A549 (cell line): ENCODE measurements around the gene PRAMEF1. TPM values are rescaled to one million over a fixed set of nuclear protein-coding genes. Genes with fewer than 3 reads are reported as not detected.

Experiments used
- ATAC-seq, 2 experiments: fragments of 200-7000 bp in 1 of 2; fragments of >200 bp in 1 of 2; cut with Nextera tagmentation in 1 of 2; cut with Tn5 transposase in 1 of 2; 3 replicates each; pipeline versions ENCODE4 v1.8.0 to v1.9.1; 2018 to 2020; ENCODE audit warnings: mild to moderate bottlenecking in 1 of 2, moderate library complexity in 1 of 2
- CTCF ChIA-PET: fragments of 300-600 bp; sonication (Branson Sonifier 250); formaldehyde crosslinking; extraction: SDS; loops from one replicate; lab custom pipeline; 2021; ENCODE audit warnings: antibody characterized with exemption, inconsistent platforms; lab: Yijun Ruan, JAX
- POLR2A ChIA-PET: fragments of 350-600 bp; formaldehyde crosslinking; extraction: SDS; loops from one replicate; lab custom pipeline; 2021; ENCODE audit warnings: antibody characterized with exemption, inconsistent platforms; lab: Yijun Ruan, JAX
- DNase-seq, 2 experiments: peaks; one replicate each; pipeline versions ENCODE4 v3.0.0 to v3.0.0-alpha.2; 2011 to 2016; ENCODE audit warnings: low read depth in 1 of 2, low spot score in 1 of 2
- FAIRE-seq: peaks from 2 replicates; lab custom pipeline; 2011; peaks lifted over from hg19 to GRCh38; lab: Jason Lieb, UNC
- H3K27ac ChIP-seq, 2 experiments: fragments of >200 bp; sonication (Bioruptor Twin); formaldehyde crosslinking; 3 replicates each; pipeline ENCODE4 v1.5.1; 2016 to 2017
- H3K4me1 ChIP-seq: fragments of >200 bp; sonication (Bioruptor Twin); formaldehyde crosslinking; 3 replicates; pipeline ENCODE4 v1.6.1; 2016
- H3K4me2 ChIP-seq: fragments of >200 bp; sonication (Bioruptor Twin); formaldehyde crosslinking; 3 replicates; pipeline ENCODE4 v1.6.1; 2016
- H3K4me3 ChIP-seq: fragments of >200 bp; sonication (Bioruptor Twin); formaldehyde crosslinking; 3 replicates; pipeline ENCODE4 v1.5.1; 2016
- H3K9me3 ChIP-seq: fragments of >200 bp; sonication (Bioruptor Twin); formaldehyde crosslinking; 3 replicates; pipeline ENCODE4 v1.6.1; 2016
- ATOH8 ChIP-seq: fragments of 250-450 bp; sonication (Bioruptor Pico); IDR thresholded peaks from 2 replicates; pipeline ENCODE4 v1.5.0; 2020; ENCODE audit warnings: low read depth, mild to moderate bottlenecking, moderate library complexity
- BHLHE40 ChIP-seq: IDR thresholded peaks from 2 replicates; pipeline ENCODE4 v1.6.1; 2012; ENCODE audit warnings: low read depth, low read length, inconsistent platforms
- CBX2 ChIP-seq: fragments of 200-600 bp; sonication (generic); IDR thresholded peaks from 2 replicates; pipeline ENCODE4 v1.6.1; 2016; ENCODE audit warnings: low read depth, mild to moderate bottlenecking, borderline replicate concordance
- CEBPB ChIP-seq, 2 experiments: fragments of >200 bp in 1 of 2; sonication (Bioruptor Twin) in 1 of 2; formaldehyde crosslinking in 1 of 2; IDR thresholded peaks; 2 replicates each; pipeline ENCODE4 v1.6.1; 2012 to 2016
- CHD2 ChIP-seq: fragments of 150-350 bp; IDR thresholded peaks from 2 replicates; pipeline ENCODE4 v1.6.1; 2014; ENCODE audit warnings: low read length; ENCODE audit not compliant: partially characterized antibody
- ELK1 ChIP-seq: fragments of 150-350 bp; IDR thresholded peaks from 2 replicates; pipeline ENCODE4 v1.6.1; 2014; ENCODE audit warnings: low read depth, mild to moderate bottlenecking, low read length
- HEYL ChIP-seq: fragments of 250-450 bp; sonication (Bioruptor Pico); IDR thresholded peaks from 2 replicates; pipeline ENCODE4 v1.8.0; 2021; ENCODE audit warnings: mild to moderate bottlenecking, moderate library complexity
- HOXA7 ChIP-seq: fragments of 250-450 bp; sonication (Bioruptor Pico); IDR thresholded peaks from 2 replicates; pipeline ENCODE4 v1.5.0; 2020; ENCODE audit warnings: mild to moderate bottlenecking, moderate library complexity
- HOXB13 ChIP-seq: fragments of 250-450 bp; sonication (Bioruptor Pico); IDR thresholded peaks from 2 replicates; pipeline ENCODE4 v1.5.0; 2020; ENCODE audit warnings: low read depth, mild to moderate bottlenecking, moderate library complexity
- JUN ChIP-seq, 2 experiments: fragments of >200 bp; sonication (Bioruptor Twin); formaldehyde crosslinking; IDR thresholded peaks; 2 replicates in 1 of 2; 3 replicates in 1 of 2; pipeline ENCODE4 v1.6.1; 2016 to 2017
- KDM5A ChIP-seq: fragments of 200-600 bp; sonication (generic); IDR thresholded peaks from 2 replicates; pipeline ENCODE4 v1.6.1; 2016; ENCODE audit warnings: antibody characterized with exemption, mild to moderate bottlenecking
- MAZ ChIP-seq: fragments of 150-350 bp; IDR thresholded peaks from 2 replicates; pipeline ENCODE4 v1.6.1; 2014; ENCODE audit warnings: antibody characterized with exemption, low read depth, low read length, borderline replicate concordance
- NPAS2 ChIP-seq: fragments of 250-450 bp; sonication (Bioruptor Pico); IDR thresholded peaks from 2 replicates; pipeline ENCODE4 v1.8.0; 2022; ENCODE audit warnings: mild to moderate bottlenecking, moderate library complexity, borderline replicate concordance
- NR3C1 ChIP-seq: fragments of >200 bp; sonication (Bioruptor Twin); formaldehyde crosslinking; IDR thresholded peaks from 3 replicates; pipeline ENCODE4 v1.6.1; 2017
- PHF8 ChIP-seq: fragments of 200-600 bp; sonication (generic); IDR thresholded peaks from 2 replicates; pipeline ENCODE4 v1.6.1; 2016; ENCODE audit warnings: low read depth, mild to moderate bottlenecking, antibody characterized with exemption, moderate library complexity, borderline replicate concordance
- POLR2AphosphoS2 ChIP-seq: conservative IDR thresholded peaks from 2 replicates; pipeline ENCODE4 v1.6.1; 2012; ENCODE audit warnings: low read length, improper control_type of control experiment, inconsistent platforms
- REST ChIP-seq: fragments of 200-600 bp; sonication (generic); IDR thresholded peaks from 2 replicates; pipeline ENCODE4 v1.6.1; 2016; ENCODE audit warnings: antibody characterized with exemption, mild to moderate bottlenecking, moderate library complexity
- RFX5 ChIP-seq: fragments of 450-650 bp; IDR thresholded peaks from 2 replicates; pipeline ENCODE4 v1.7.1; 2014; ENCODE audit warnings: antibody characterized with exemption, mild to moderate bottlenecking, moderate library complexity
- SREBF2 ChIP-seq: fragments of 450-650 bp; IDR thresholded peaks from 2 replicates; pipeline ENCODE4 v1.6.1; 2014; ENCODE audit warnings: mild to moderate bottlenecking, moderate library complexity
- whole genome bisulfite sequencing: methylation state at CpG from one replicate; pipeline ENCODE4 v1.1.6; 2017; ENCODE audit errors: missing lambda C conversion rate; 5-methylcytosine and 5-hydroxymethylcytosine counted together
- polyA plus RNA-seq, 4 experiments: library from polyadenylated mRNA; depleted of rRNA in 3 of 4; stranded (reverse); fragments of >200 nt; fragmentation: RNase III in 1 of 4; extraction: RNeasy Plus Mini Kit Qiagen cat#74134 plus additional on column Dnase treatment in 1 of 4; gene quantifications; 2 replicates in 3 of 4; 3 replicates in 1 of 4; pipeline ENCODE4 v1.2.3, GENCODE V29; 2011 to 2017

PRAMEF1 gene
- polyA plus RNA-seq, 2 of the 4 experiments (the other 2 are of a cell fraction) = not detected

- CTCF ChIA-PET = interaction anchor here (0.9 to 1.8 kb wide), 3 partner anchors 10 to 503 kb away, joined by 4 to 6 read pairs (median 5); no protein-coding TSS in a partner anchor
- Histone ChIP-seq H3K27ac (no peak overlapping the region), H3K4me3 (no peak overlapping the region), H3K4me2 (no peak overlapping the region), H3K4me1 (no peaks in the 10 kb centered on the region), H3K9me3 (no peaks in the 10 kb centered on the region)
- WGBS = 22% methylated on average over 1 of the region's 5 CpGs
- DNase-seq (no peak), FAIRE-seq (no peak), ATAC-seq (no peak)
- TF ChIP-seq KDM5A = no peak
- no peak for TF ChIP-seq NPAS2 (CRISPR knock-in tag)
- TF ChIP-seq PHF8 = no peak
- TF ChIP-seq MAZ = no peak
- POLR2A ChIA-PET = no interaction called here
Observed at GRCh38 chr1:12774801-12775345, 16.3 kb upstream of the PRAMEF1 start.

- CTCF ChIA-PET = interaction anchor here (0.9 to 1.8 kb wide), 3 partner anchors 11 to 503 kb away, joined by 4 to 6 read pairs (median 5); no protein-coding TSS in a partner anchor
- FAIRE-seq = no peak
- no peaks in the 10 kb centered on the region for H3K9me3 ChIP-seq
- no peak for DNase-seq
- ATAC-seq = no peak
- no peak overlapping the region for H3K4me2 ChIP-seq
- TF ChIP-seq BHLHE40 (no peak), POLR2AphosphoS2 (no peak), REST (no peak), CHD2 (no peak)
- POLR2A ChIA-PET = no interaction called here
- H3K4me3 ChIP-seq = no peak overlapping the region
- no peak overlapping the region for H3K27ac ChIP-seq
- H3K4me1 ChIP-seq = no peaks in the 10 kb centered on the region
- WGBS = 41% methylated on average over 8 of the region's 8 CpGs
Observed at GRCh38 chr1:12775443-12775842, 15.8 kb upstream of the PRAMEF1 start.

GRCh38 chr1:12776801-12777557 is 14.2 kb upstream of the PRAMEF1 start:
- Histone ChIP-seq H3K4me1 (no peaks in the 10 kb centered on the region), H3K4me2 (no peak overlapping the region), H3K4me3 (no peak overlapping the region), H3K27ac (no peak overlapping the region), H3K9me3 (no peaks in the 10 kb centered on the region)
- FAIRE-seq (no peak), DNase-seq (no peak), ATAC-seq (no peak)
- ChIA-PET CTCF (interaction anchor here (0.6 to 1.8 kb wide), 3 partner anchors 117 to 500 kb away, joined by 3 to 5 read pairs (median 4); no protein-coding TSS in a partner anchor), POLR2A (no interaction called here)
- no peak for TF ChIP-seq SREBF2
- TF ChIP-seq REST = no peak
- TF ChIP-seq ELK1 = no peak
- no peak for TF ChIP-seq HOXB13 (CRISPR knock-in tag)
- TF ChIP-seq RFX5 = no peak
- TF ChIP-seq NR3C1 = no peak
- TF ChIP-seq ATOH8 (CRISPR knock-in tag) = no peak
- TF ChIP-seq HOXA7 (CRISPR knock-in tag) = no peak
- no peak for TF ChIP-seq HEYL (CRISPR knock-in tag)
- no peak for TF ChIP-seq CEBPB (IDR thresholded peaks at IDR 0.05)
- no peak for TF ChIP-seq JUN (IDR thresholded peaks at IDR 0.05)
- TF ChIP-seq CBX2 = no peak
- TF ChIP-seq NPAS2 (CRISPR knock-in tag) = no peak
- TF ChIP-seq, all 56 proteins: peak for 0
- WGBS = 35% methylated on average over 8 of the region's 15 CpGs
